Keratinocyte (primary cell): ENCODE measurements around the gene S100A5.

Experiments
- EZH2 ChIP-seq: IDR thresholded peaks from one replicate; pipeline ENCODE4 v1.6.1; 2012; ENCODE audit warnings: inconsistent platforms, mild to moderate bottlenecking, low read length, moderate library complexity
- TF ChIP-seq, protein P1 (sequence below), 3 experiments: IDR thresholded peaks in 1 of 3; conservative IDR thresholded peaks in 1 of 3; optimal IDR thresholded peaks in 1 of 3; 2 replicates in 2 of 3; 3 replicates in 1 of 3; pipeline versions ENCODE3 to v1.5.1; 2011; ENCODE audit warnings: low read length in 3 of 3, mild to moderate bottlenecking in 3 of 3, moderate library complexity in 2 of 3, control low read depth in 1 of 3, inconsistent platforms in 1 of 3; ENCODE audit not compliant: insufficient read depth in 2 of 3; ENCODE audit errors: extremely low read depth in 1 of 3

DNA sequence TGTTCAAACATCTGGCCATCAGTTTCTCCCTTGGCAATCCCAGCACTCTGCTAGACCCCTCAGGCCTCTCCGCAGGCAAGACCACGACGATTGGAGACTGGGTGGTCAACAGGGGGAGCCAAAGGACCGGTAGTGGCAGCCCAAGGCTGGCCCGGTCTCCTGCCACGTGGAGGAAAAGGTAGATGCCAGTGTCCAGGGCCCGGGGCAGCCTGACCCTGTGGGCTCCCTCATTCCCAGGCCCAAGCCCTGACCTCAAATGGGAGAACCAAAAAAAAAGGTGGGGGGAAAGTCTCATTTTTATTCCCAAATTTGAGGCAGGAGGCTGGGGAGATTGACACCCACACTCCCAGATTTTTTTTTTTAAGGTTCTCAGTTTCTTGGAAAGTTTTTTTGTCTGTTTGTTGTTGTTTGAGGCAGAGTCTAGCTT lies 29.7 kb downstream of the S100A5 start:
- TF ChIP-seq, protein P1, sequence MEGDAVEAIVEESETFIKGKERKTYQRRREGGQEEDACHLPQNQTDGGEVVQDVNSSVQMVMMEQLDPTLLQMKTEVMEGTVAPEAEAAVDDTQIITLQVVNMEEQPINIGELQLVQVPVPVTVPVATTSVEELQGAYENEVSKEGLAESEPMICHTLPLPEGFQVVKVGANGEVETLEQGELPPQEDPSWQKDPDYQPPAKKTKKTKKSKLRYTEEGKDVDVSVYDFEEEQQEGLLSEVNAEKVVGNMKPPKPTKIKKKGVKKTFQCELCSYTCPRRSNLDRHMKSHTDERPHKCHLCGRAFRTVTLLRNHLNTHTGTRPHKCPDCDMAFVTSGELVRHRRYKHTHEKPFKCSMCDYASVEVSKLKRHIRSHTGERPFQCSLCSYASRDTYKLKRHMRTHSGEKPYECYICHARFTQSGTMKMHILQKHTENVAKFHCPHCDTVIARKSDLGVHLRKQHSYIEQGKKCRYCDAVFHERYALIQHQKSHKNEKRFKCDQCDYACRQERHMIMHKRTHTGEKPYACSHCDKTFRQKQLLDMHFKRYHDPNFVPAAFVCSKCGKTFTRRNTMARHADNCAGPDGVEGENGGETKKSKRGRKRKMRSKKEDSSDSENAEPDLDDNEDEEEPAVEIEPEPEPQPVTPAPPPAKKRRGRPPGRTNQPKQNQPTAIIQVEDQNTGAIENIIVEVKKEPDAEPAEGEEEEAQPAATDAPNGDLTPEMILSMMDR (optimal IDR thresholded peaks at IDR 0.05 in 1 of 3, IDR thresholded peaks at IDR 0.05 in 1 of 3, conservative IDR thresholded peaks at IDR 0.05 in 1 of 3; ENCODE audit: extremely low read depth in 1 of 3, insufficient read depth in 2 of 3, low read length in 3 of 3): peak; percentile 87 to 95 (median 94)
- TF ChIP-seq EZH2: no peak
